ENCODE data around the gene PANX3. TPM values are rescaled to one million over a fixed set of nuclear protein-coding genes. Genes with fewer than 3 reads are reported as not detected.

PANX3 gene
- polyA plus RNA-seq, 2 of the 4 experiments (the other 2 are of a cell fraction): not detected

GRCh38 chr11:124625504-124626168 is 14.4 kb downstream of the PANX3 start (continued):
- TF ChIP-seq HOXB5 (CRISPR knock-in tag; IDR thresholded peaks at IDR 0.05) (no peak), PHF8 (IDR thresholded peaks at IDR 0.05; ENCODE audit: borderline replicate concordance, low read depth) (no peak)

- WGBS (ENCODE audit: missing lambda C conversion rate): 94% methylated on average over 5 of the region's 5 CpGs
Measured at GRCh38 chr11:124627546-124627945, 16.3 kb downstream of the PANX3 start.

GRCh38 chr11:124629961-124630360 is 18.7 kb downstream of the PANX3 start:
- ATAC-seq: no peak
- no peak for DNase-seq (ENCODE audit: low read depth in 1 of 2, low spot score in 1 of 2)
- WGBS (ENCODE audit: missing lambda C conversion rate): 89% methylated on average over 4 of the region's 4 CpGs
- CTCF ChIA-PET: interaction anchor here (1.0 to 4.9 kb wide), 2 partner anchors 10 to 14 kb away, joined by 3 to 32 read pairs; no protein-coding TSS in a partner anchor
- H3K4me3 ChIP-seq: no peak overlapping the region
- H3K4me2 ChIP-seq: no peak overlapping the region
- TF ChIP-seq ZFP36 (IDR thresholded peaks at IDR 0.05; ENCODE audit: borderline replicate concordance, partially characterized antibody) (no peak), NFE2L2 (conservative IDR thresholded peaks at IDR 0.05; ENCODE audit: low read length) (no peak), TFCP2L1 (CRISPR knock-in tag; IDR thresholded peaks at IDR 0.05) (no peak), ATOH8 (CRISPR knock-in tag; IDR thresholded peaks at IDR 0.05; ENCODE audit: low read depth) (no peak), HES2 (IDR thresholded peaks at IDR 0.05) (no peak), ESRRA (IDR thresholded peaks at IDR 0.05; ENCODE audit: borderline replicate concordance, low read length) (no peak), CHD4 (IDR thresholded peaks at IDR 0.05; ENCODE audit: borderline replicate concordance) (no peak), EHF (CRISPR knock-in tag; IDR thresholded peaks at IDR 0.05) (no peak), HMGXB4 (CRISPR knock-in tag; IDR thresholded peaks at IDR 0.05; ENCODE audit: borderline replicate concordance) (no peak), ZNF302 (CRISPR knock-in tag; IDR thresholded peaks at IDR 0.05) (no peak), JUNB (IDR thresholded peaks at IDR 0.05) (no peak), HEYL (CRISPR knock-in tag; IDR thresholded peaks at IDR 0.05) (no peak), EP300 (IDR thresholded peaks at IDR 0.05) (no peak), FOSL2 (IDR thresholded peaks at IDR 0.05) (no peak), FOSL2 (CRISPR knock-in tag; IDR thresholded peaks at IDR 0.05) (no peak), MAFK (IDR thresholded peaks at IDR 0.05; ENCODE audit: partially characterized antibody) (no peak), BCL3 (IDR thresholded peaks at IDR 0.05) (no peak), EHMT2 (IDR thresholded peaks at IDR 0.05; ENCODE audit: low read depth) (no peak)
- no peaks in the 10 kb centered on the region for H3K9me3 ChIP-seq
- no peak overlapping the region for H3K27ac ChIP-seq
- no peaks in the 10 kb centered on the region for H3K4me1 ChIP-seq
- POLR2A ChIA-PET: no interaction called here
- no peak for FAIRE-seq

More at GRCh38 chr11:124627546-124627945, 16.3 kb downstream of the PANX3 start:
- ChIA-PET POLR2A (no interaction called here), CTCF (no interaction called here)
- DNase-seq (ENCODE audit: low read depth in 1 of 2, low spot score in 1 of 2) (no peak), ATAC-seq (no peak), FAIRE-seq (no peak)
- no peak overlapping the region for H3K4me3 ChIP-seq
- H3K4me1 ChIP-seq: peaks cover 9% of the 10 kb centered on the region; the same call in 2 of the 3 replicates
- TF ChIP-seq POLR2AphosphoS2 (conservative IDR thresholded peaks at IDR 0.05; ENCODE audit: low read length) (no peak), POLR2A (IDR thresholded peaks at IDR 0.05; ENCODE audit: low read length) (no peak)
- H3K9me3 ChIP-seq: no peaks in the 10 kb centered on the region
- H3K4me2 ChIP-seq: no peak overlapping the region
- no peak overlapping the region for H3K27ac ChIP-seq
